H1 (cell line): ENCODE measurements around the gene PLA1A. TPM values are rescaled to one million over a fixed set of nuclear protein-coding genes. Genes with fewer than 3 reads are reported as not detected.

ENCODE experiments used
- CTCF ChIA-PET: fragments of 300-600 bp; sonication (Branson Sonifier 250); formaldehyde crosslinking; loops from one replicate; lab custom pipeline; 2021; ENCODE audit not compliant: partially characterized antibody; lab: Charles Lee
- POLR2A ChIA-PET: fragments of 300-600 bp; sonication (Branson Sonifier 250); formaldehyde crosslinking; loops from one replicate; lab custom pipeline; 2021; ENCODE audit warnings: inconsistent platforms; ENCODE audit not compliant: partially characterized antibody; lab: Charles Lee
- DNase-seq, 2 experiments: peaks; one replicate each; pipeline versions ENCODE4 v3.0.0 to v3.0.0-alpha.2; 2010 to 2022; ENCODE audit warnings: low spot score in 2 of 2, low read depth in 1 of 2, mixed read lengths in 1 of 2
- FAIRE-seq: peaks from 2 replicates; lab custom pipeline; 2011; peaks lifted over from hg19 to GRCh38; lab: Jason Lieb, UNC
- H2AFZ ChIP-seq: 2 replicates; pipeline ENCODE4 v1.8.1; 2012; ENCODE audit warnings: low read length, inconsistent platforms
- H2AK5ac ChIP-seq: 2 replicates; pipeline ENCODE4 v1.6.1; 2013; ENCODE audit warnings: low read depth, low read length
- H2BK120ac ChIP-seq: replicated peaks from 2 replicates; pipeline ENCODE3; 2013; ENCODE audit warnings: low read depth, low read length, inconsistent platforms
- H2BK12ac ChIP-seq: 2 replicates; pipeline ENCODE4 v1.6.1; 2013; ENCODE audit warnings: low read depth, low read length
- H2BK15ac ChIP-seq: 2 replicates; pipeline ENCODE4 v1.6.1; 2013; ENCODE audit warnings: low read length
- H2BK20ac ChIP-seq: 2 replicates; pipeline ENCODE4 v1.6.1; 2013; ENCODE audit warnings: low read length
- H2BK5ac ChIP-seq: 2 replicates; pipeline ENCODE4 v1.6.1; 2013; ENCODE audit warnings: low read depth, low read length
- H3K14ac ChIP-seq: 2 replicates; pipeline ENCODE4 v1.6.1; 2013; ENCODE audit warnings: inconsistent platforms; ENCODE audit not compliant: insufficient read length
- H3K18ac ChIP-seq: 2 replicates; pipeline ENCODE4 v1.6.1; 2013; ENCODE audit warnings: low read length; ENCODE audit errors: extremely low read depth
- H3K23ac ChIP-seq: 2 replicates; pipeline ENCODE4 v1.6.1; 2013; ENCODE audit warnings: inconsistent platforms; ENCODE audit not compliant: insufficient read length
- H3K23me2 ChIP-seq: 2 replicates; pipeline ENCODE4 v1.6.1; 2013; ENCODE audit warnings: low read depth, low read length
- H3K27ac ChIP-seq: 2 replicates; pipeline ENCODE4 v1.6.1; 2011; ENCODE audit warnings: low read depth, low read length, inconsistent platforms
- H3K27me3 ChIP-seq, 4 experiments: replicated peaks in 1 of 4; 1 replicate in 1 of 4; 2 replicates in 3 of 4; pipeline versions ENCODE4 v1.6.1 to v1.8.1; 2011 to 2013; ENCODE audit warnings: low read length in 3 of 4, mild to moderate bottlenecking in 3 of 4, inconsistent platforms in 2 of 4, mixed read lengths in 2 of 4, moderate library complexity in 1 of 4; ENCODE audit not compliant: control insufficient read depth in 3 of 4, insufficient read depth in 3 of 4; ENCODE audit errors: extremely low read depth in 1 of 4
- H3K36me3 ChIP-seq, 4 experiments: 2 replicates each; pipeline versions ENCODE4 v1.6.1 to v1.8.1; 2011 to 2013; ENCODE audit warnings: mild to moderate bottlenecking in 4 of 4, low read length in 3 of 4, moderate library complexity in 2 of 4, control low read depth in 1 of 4, inconsistent platforms in 1 of 4; ENCODE audit not compliant: insufficient read depth in 4 of 4, control insufficient read depth in 2 of 4
- H3K4ac ChIP-seq: replicated peaks from 2 replicates; pipeline ENCODE3; 2013; ENCODE audit warnings: low read length, low read depth, mixed read lengths, inconsistent platforms; ENCODE audit not compliant: insufficient read length
- H3K4me1 ChIP-seq, 4 experiments: replicated peaks in 1 of 4; 1 replicate in 1 of 4; 2 replicates in 3 of 4; pipeline versions ENCODE4 v1.6.1 to v1.8.1; 2011 to 2013; ENCODE audit warnings: low read length in 3 of 4, inconsistent platforms in 2 of 4, mixed read lengths in 1 of 4; ENCODE audit not compliant: insufficient read depth in 4 of 4, control insufficient read depth in 3 of 4
- H3K4me2 ChIP-seq, 2 experiments: 2 replicates each; pipeline versions ENCODE4 v1.6.1 to v1.8.1; 2011 to 2013; ENCODE audit warnings: low read depth in 2 of 2, low read length in 2 of 2, control low read depth in 1 of 2, inconsistent platforms in 1 of 2, mild to moderate bottlenecking in 1 of 2; ENCODE audit not compliant: insufficient read depth in 1 of 2
- H3K4me3 ChIP-seq, 4 experiments: fragments of 200-600, 300-600 bp in 1 of 4; sonication (generic), shearing (Covaris generic), sonication (Bioruptor Twin) in 1 of 4; 2 replicates each; pipeline versions ENCODE4 v1.5.1 to v1.8.1; 2011 to 2016; ENCODE audit warnings: low read length in 4 of 4, low read depth in 3 of 4, control low read depth in 2 of 4, inconsistent platforms in 2 of 4, mild to moderate bottlenecking in 2 of 4, mixed read lengths in 1 of 4, moderate library complexity in 1 of 4; ENCODE audit not compliant: insufficient read depth in 2 of 4; ENCODE audit errors: extremely low read depth in 1 of 4
- H3K56ac ChIP-seq: replicated peaks from 2 replicates; pipeline ENCODE3; 2013; ENCODE audit warnings: low read depth, mild to moderate bottlenecking, mixed read lengths, low read length, inconsistent platforms; ENCODE audit not compliant: insufficient read length
- H3K79me1 ChIP-seq: 2 replicates; pipeline ENCODE4 v1.6.1; 2013; ENCODE audit warnings: low read depth, low read length, control low read depth
- H3K79me2 ChIP-seq, 2 experiments: 2 replicates each; pipeline versions ENCODE4 v1.6.1 to v1.8.1; 2012 to 2013; ENCODE audit warnings: low read length in 2 of 2, mild to moderate bottlenecking in 2 of 2, inconsistent platforms in 1 of 2; ENCODE audit not compliant: insufficient read depth in 2 of 2, control insufficient read depth in 1 of 2
- H3K9ac ChIP-seq, 4 experiments: replicated peaks in 1 of 4; 1 replicate in 1 of 4; 2 replicates in 3 of 4; pipeline versions ENCODE4 v1.6.1 to v1.8.1; 2011 to 2013; ENCODE audit warnings: low read depth in 3 of 4, low read length in 3 of 4, control low read depth in 2 of 4, mild to moderate bottlenecking in 2 of 4, moderate library complexity in 2 of 4, inconsistent platforms in 1 of 4; ENCODE audit errors: extremely low read depth in 1 of 4
- H3K9me3 ChIP-seq, 2 experiments: 2 replicates each; pipeline versions ENCODE4 v1.6.1 to v1.8.1; 2012 to 2013; ENCODE audit warnings: mild to moderate bottlenecking in 2 of 2, moderate library complexity in 2 of 2, control low read depth in 1 of 2, inconsistent platforms in 1 of 2, low read depth in 1 of 2, low read length in 1 of 2, mixed read lengths in 1 of 2; ENCODE audit not compliant: insufficient read depth in 2 of 2
- H4K20me1 ChIP-seq, 2 experiments: replicated peaks in 1 of 2; 2 replicates each; pipeline versions ENCODE3 to v1.8.1; 2011 to 2013; ENCODE audit warnings: inconsistent platforms in 2 of 2, low read length in 2 of 2, mild to moderate bottlenecking in 1 of 2; ENCODE audit not compliant: insufficient read depth in 2 of 2, control insufficient read depth in 1 of 2
- H4K5ac ChIP-seq: 2 replicates; pipeline ENCODE4 v1.6.1; 2013; ENCODE audit warnings: low read length, low read depth, mixed read lengths, inconsistent platforms; ENCODE audit not compliant: insufficient read length
- H4K8ac ChIP-seq: 2 replicates; pipeline ENCODE4 v1.8.0; 2013; ENCODE audit warnings: mild to moderate bottlenecking, moderate library complexity, low read length, inconsistent platforms; ENCODE audit not compliant: insufficient read depth; ENCODE audit errors: extremely low read depth
- H4K91ac ChIP-seq: replicated peaks from 2 replicates; pipeline ENCODE3; 2013; ENCODE audit warnings: low read length, mixed read lengths, inconsistent platforms; ENCODE audit not compliant: insufficient read length
- BCL11A ChIP-seq, 2 experiments: IDR thresholded peaks; one replicate each; pipeline ENCODE4 v1.6.1; 2011; ENCODE audit warnings: low read depth in 2 of 2, low read length in 2 of 2, mild to moderate bottlenecking in 2 of 2
- CBX5 ChIP-seq: fragments of 300-800, 300-1000 bp; sonication (generic); IDR thresholded peaks from 2 replicates; pipeline ENCODE4 v1.7.1; 2016; ENCODE audit warnings: antibody characterized with exemption, low read length, low read depth
- CEBPB ChIP-seq: IDR thresholded peaks from 2 replicates; pipeline ENCODE4 v1.6.1; 2012; ENCODE audit warnings: low read depth, low read length
- CREB1 ChIP-seq: IDR thresholded peaks from 2 replicates; pipeline ENCODE4 v1.6.1; 2012; ENCODE audit warnings: inconsistent platforms
- GABPA ChIP-seq: IDR thresholded peaks from 2 replicates; pipeline ENCODE4 v1.6.1; 2011; ENCODE audit warnings: mild to moderate bottlenecking, low read length, moderate library complexity, borderline replicate concordance; ENCODE audit not compliant: insufficient read depth
- HDAC6 ChIP-seq: IDR thresholded peaks from one replicate; pipeline ENCODE4 v1.7.1; 2012; ENCODE audit warnings: low read depth, mild to moderate bottlenecking, inconsistent platforms, low read length, moderate library complexity
- JUN ChIP-seq: IDR thresholded peaks from 2 replicates; pipeline ENCODE4 v1.6.1; 2011; ENCODE audit warnings: low read depth, mild to moderate bottlenecking, improper control_type of control experiment, low read length
- RAD21 ChIP-seq, 2 experiments: IDR thresholded peaks in 1 of 2; conservative IDR thresholded peaks in 1 of 2; 2 replicates each; pipeline ENCODE4 v1.6.1; 2011; ENCODE audit warnings: low read depth in 2 of 2, low read length in 2 of 2, improper control_type of control experiment in 1 of 2, inconsistent platforms in 1 of 2, mild to moderate bottlenecking in 1 of 2, moderate library complexity in 1 of 2
- WGBS, 2 experiments: shearing (Covaris generic) in 1 of 2; methylation state at CpG; one replicate each; pipeline versions ENCODE4 v1.1.6 to v1.1.7; 2013 to 2015; ENCODE audit warnings: low lambda C conversion rate in 2 of 2, mixed read lengths in 2 of 2, inconsistent platforms in 1 of 2, low coverage in 1 of 2, missing lambda C conversion rate in 1 of 2; ENCODE audit not compliant: insufficient replicate concordance in 2 of 2, insufficient coverage in 1 of 2, insufficient read length in 1 of 2; ENCODE audit errors: extremely low coverage in 1 of 2, missing lambda C conversion rate in 1 of 2; 5-methylcytosine and 5-hydroxymethylcytosine counted together
- polyA plus RNA-seq, 7 experiments: library from polyadenylated mRNA; depleted of rRNA in 3 of 7; stranded (reverse) in 5 of 7; unstranded in 2 of 7; fragments of >200 nt in 5 of 7; fragments of 200-250 nt in 2 of 7; gene quantifications; 1 replicate in 5 of 7; 2 replicates in 1 of 7; 4 replicates in 1 of 7; pipeline versions ENCODE4 v1.2.1 to v1.2.3, GENCODE V29; 2011 to 2013; ENCODE audit warnings: missing spikeins in 2 of 7, mixed read lengths in 2 of 7
- total RNA-seq: library from RNA; stranded (reverse); fragmentation: NEBNext Ultra II Directional; extraction: Animal tissue kit (Norgen Biotek cat#: 25700); gene quantifications from 2 replicates; pipeline ENCODE4 v1.2.1, GENCODE V29; 2021

The PLA1A gene
- total and polyA plus RNA-seq, 2 of the 8 experiments (the other 6 are each of a cell fraction or from before 2014, with no cell fraction given): not detected

- Histone ChIP-seq H3K56ac (no peak overlapping the region), H3K23ac (no peak overlapping the region), H3K4me3 (no peak overlapping the region), H3K23me2 (no peaks in the 10 kb centered on the region), H2BK5ac (no peak overlapping the region), H2AFZ (0 out of 2 replicates have a peak overlapping the region, but pooled peaks have one; percentile 58), H2BK12ac (no peak overlapping the region), H3K9ac (no peak overlapping the region), H3K4ac (no peak overlapping the region), H4K5ac (no peak overlapping the region), H3K27ac (no peak overlapping the region), H2BK20ac (no peak overlapping the region), H3K4me1 (peaks cover 0 to 6% (median 1%) of the 10 kb centered on the region in 4 experiments; a peak in 2 of 7 replicates), H3K4me2 (no peak overlapping the region), H3K18ac (no peak overlapping the region), H3K9me3 (no peaks in the 10 kb centered on the region), H3K36me3 (no peaks in the 10 kb centered on the region), H4K8ac (no peak overlapping the region), H4K91ac (no peak overlapping the region), H2AK5ac (no peak overlapping the region), H3K27me3 (no peaks in the 10 kb centered on the region), H3K79me2 (no peaks in the 10 kb centered on the region), H3K14ac (no peak overlapping the region), H2BK15ac (no peak overlapping the region), H2BK120ac (no peak overlapping the region), H3K79me1 (no peaks in the 10 kb centered on the region), H4K20me1 (no peaks in the 10 kb centered on the region)
- WGBS, 2 experiments: 91% methylated on average over 1 of the region's 1 CpG; no CpG with 5 or more reads in 1 of the 2 experiments
- TF ChIP-seq RAD21 (IDR thresholded peaks at IDR 0.05 in 1 of 2, conservative IDR thresholded peaks at IDR 0.05 in 1 of 2; ENCODE audit: low read depth in 2 of 2, low read length in 2 of 2) (no peak), CEBPB (no peak), GABPA (no peak), BCL11A (IDR thresholded peaks at IDR 0.05; ENCODE audit: low read depth in 2 of 2, low read length in 2 of 2) (no peak), CREB1 (no peak), JUN (no peak), HDAC6 (no peak), CBX5 (no peak)
- ChIA-PET POLR2A (interaction anchor here (1.1 kb wide), 1 partner anchor 29 kb away, joined by 3 read pairs; no protein-coding TSS in a partner anchor), CTCF (interaction anchor here (1.6 kb wide), 1 partner anchor 182 kb away, joined by 3 read pairs; no protein-coding TSS in a partner anchor)
- DNase-seq (no peak), FAIRE-seq (no peak)
These were observed 28.5 kb downstream of the PLA1A start for GRCh38 chr3:119626196-119626595.
